Germinal center (tissue), 1 donor: Measurements from ENCODE around the gene ANKS6.
A peak's percentile ranks its signal among the peaks of the same experiment; 100 is the strongest.

ENCODE experiments used
- DNase-seq: peaks from one replicate; pipeline ENCODE4 v3.0.0; 2012; ENCODE audit warnings: mixed read lengths, low spot score

ANKS6 gene

GRCh38 chr9:98815391-98815951 lies 19.1 kb upstream of the ANKS6 start:
- no peak for DNase-seq

- DNase-seq, result no peak
These were observed 14.8 kb upstream of the ANKS6 start for GRCh38 chr9:98811051-98811650.

- no peak for DNase-seq
These were observed 13.9 kb upstream of the ANKS6 start for GRCh38 chr9:98810102-98810842.

GRCh38 chr9:98809311-98810101 lies 13.2 kb upstream of the ANKS6 start:
- no peak for DNase-seq

GRCh38 chr9:98808875-98809274 lies 12.5 kb upstream of the ANKS6 start:
- no peak for DNase-seq

GRCh38 chr9:98808411-98808815 lies 12.1 kb upstream of the ANKS6 start:
- no peak for DNase-seq

- DNase-seq, result peak; percentile 26
These were observed 11.4 kb upstream of the ANKS6 start for GRCh38 chr9:98807814-98808195.

GRCh38 chr9:98807070-98807813 lies 10.9 kb upstream of the ANKS6 start, which contains the start of gene GALNT12:
Gene GALNT12, plus strand, starts transcription at chr9:98807670. Its CDS starts 29 bp downstream, at chr9:98807699.
- DNase-seq, result peak; percentile 82

- no peak for DNase-seq
These were observed 10.2 kb upstream of the ANKS6 start for GRCh38 chr9:98806394-98807035.

- DNase-seq, result no peak
These were observed 9.3 kb upstream of the ANKS6 start for GRCh38 chr9:98805506-98806272.

- no peak for DNase-seq
These were observed 7.7 kb upstream of the ANKS6 start for GRCh38 chr9:98804083-98804482.

- no peak for DNase-seq
These were observed 5.6 kb upstream of the ANKS6 start for GRCh38 chr9:98801969-98802371.

- DNase-seq, result no peak
These were observed 5.2 kb upstream of the ANKS6 start for GRCh38 chr9:98801561-98801960.

GRCh38 chr9:98798254-98798653 lies 1.9 kb upstream of the ANKS6 start:
- DNase-seq, result no peak

GRCh38 chr9:98797491-98797890 lies 1.1 kb upstream of the ANKS6 start:
- no peak for DNase-seq

- peak; percentile 35 for DNase-seq
These were observed 388 bp downstream of the ANKS6 start for GRCh38 chr9:98795970-98796363.

- no peak for DNase-seq
These were observed 930 bp downstream of the ANKS6 start for GRCh38 chr9:98795295-98795955.

- DNase-seq, result no peak
These were observed 1.6 kb downstream of the ANKS6 start for GRCh38 chr9:98794802-98795201.

GRCh38 chr9:98793031-98793430 lies 3.3 kb downstream of the ANKS6 start:
- DNase-seq, result no peak
